Inflammatory macrophage treated with lipopolysaccharide for 4 hours (primary cell): Measurements from ENCODE around the gene EFHD1.
"Not testable (repeated sequence)": the region's sequence is repeated elsewhere in the genome, so short reads cannot be mapped to it uniquely, and the experiment has no call there.

Experiments
- DNase-seq: peaks from one replicate; pipeline ENCODE4 v3.0.0-alpha.2; 2020

The EFHD1 gene

DNA sequence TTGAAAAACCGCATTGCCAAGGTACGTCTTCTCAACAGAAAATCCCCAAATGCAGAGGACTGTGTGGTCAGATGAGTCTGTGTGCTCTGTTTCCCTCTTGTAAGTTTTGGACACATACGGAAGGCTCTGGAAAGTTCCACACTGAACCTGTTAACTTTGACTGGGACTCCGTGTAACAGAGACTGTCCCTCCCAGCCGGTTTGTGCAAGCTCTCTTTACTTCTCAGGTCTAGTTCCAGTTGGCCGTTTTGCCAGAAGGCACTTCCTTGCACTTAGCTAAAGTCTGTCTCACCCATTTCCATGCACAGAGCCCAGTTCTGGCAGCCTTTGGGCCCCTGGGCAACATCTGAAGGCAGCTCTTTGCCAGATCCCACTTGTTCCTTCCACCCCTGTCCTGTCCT is 22.0 kb downstream of the EFHD1 start:
- DNase-seq = no peak

- peak; percentile 37 for DNase-seq
These were observed 24.9 kb downstream of the EFHD1 start for GRCh38 chr2:232658217-232658785.

DNA sequence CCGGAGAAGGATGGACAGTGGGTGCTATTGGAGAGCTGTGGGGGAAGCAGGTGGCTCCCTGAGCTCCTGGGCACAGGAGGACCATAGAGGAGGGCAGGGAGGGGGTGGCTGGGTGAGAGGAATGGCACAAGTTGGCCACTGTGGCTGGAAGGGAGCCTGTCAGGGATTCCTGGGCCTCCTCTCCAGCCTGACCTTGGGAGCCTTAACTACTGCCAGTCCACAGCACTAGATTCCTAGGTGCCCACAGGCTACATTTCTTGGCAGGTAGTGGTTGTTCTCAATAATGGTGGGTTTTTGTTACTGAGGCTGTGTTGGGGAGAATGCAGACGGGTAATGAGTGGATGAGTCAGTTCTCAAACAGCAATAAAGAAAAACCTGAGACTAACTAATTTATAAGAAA is 26.0 kb downstream of the EFHD1 start:
- DNase-seq = no peak

- no peak for DNase-seq
These were observed 29.3 kb downstream of the EFHD1 start for GRCh38 chr2:232662486-232663260.

- DNase-seq = no peak
These were observed 32.8 kb downstream of the EFHD1 start for GRCh38 chr2:232666051-232666805.

- DNase-seq = no peak
These were observed 34.7 kb downstream of the EFHD1 start for GRCh38 chr2:232667989-232668583.

DNA sequence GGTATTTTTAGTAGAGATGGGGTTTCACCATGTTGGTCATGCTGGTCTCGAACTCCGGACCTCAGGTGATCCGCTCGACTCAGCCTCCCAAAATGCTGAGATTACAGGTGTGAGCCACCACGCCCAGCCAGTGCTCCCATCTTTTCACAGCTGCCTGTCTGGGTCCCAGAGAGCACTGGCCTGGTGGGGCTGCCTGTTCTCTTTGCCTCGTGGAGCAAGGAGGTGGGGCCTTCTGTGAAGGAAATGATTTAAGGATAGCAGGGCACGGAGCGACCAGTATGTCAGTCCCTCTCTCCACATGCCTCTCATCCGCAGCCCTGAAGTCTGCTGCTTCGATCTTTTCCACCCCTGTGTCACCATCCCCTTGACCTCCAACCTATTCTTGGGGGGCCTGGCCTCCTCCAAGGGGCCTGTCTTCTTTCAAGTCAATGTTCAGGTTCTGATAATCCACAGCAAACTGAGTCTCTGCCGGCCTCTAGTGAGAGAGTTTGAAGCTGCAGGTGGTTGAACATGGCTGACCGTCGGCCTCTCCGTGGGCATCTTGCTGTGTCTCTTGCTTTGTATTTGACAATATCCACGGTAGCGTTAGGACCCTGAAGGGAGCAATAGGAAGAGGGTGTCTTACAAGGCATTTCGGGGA is 35.5 kb downstream of the EFHD1 start:
- no peak for DNase-seq

GRCh38 chr2:232672588-232672987 is 39.2 kb downstream of the EFHD1 start:
- DNase-seq = no peak

DNA sequence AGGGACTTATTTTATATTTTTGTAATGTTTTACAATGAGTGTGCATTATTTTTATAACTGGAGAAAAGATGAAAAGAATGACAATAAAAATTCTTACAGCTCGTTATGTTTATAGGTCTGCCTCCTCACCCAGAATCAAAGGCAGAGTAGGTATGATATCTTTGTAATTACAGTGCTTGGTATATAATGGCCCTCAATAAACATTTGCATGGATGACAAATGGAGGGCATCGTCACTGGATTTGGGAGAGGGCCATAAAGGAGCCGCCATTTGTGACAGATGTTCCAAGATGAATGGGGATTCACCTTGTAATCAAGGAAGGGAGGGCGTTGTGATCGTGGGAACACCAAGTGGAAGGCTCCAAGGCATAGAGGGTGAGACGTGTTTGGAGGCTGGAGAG is 41.1 kb downstream of the EFHD1 start:
- DNase-seq = no peak

GRCh38 chr2:232675381-232675780 is 42.0 kb downstream of the EFHD1 start:
- DNase-seq = no peak

DNA sequence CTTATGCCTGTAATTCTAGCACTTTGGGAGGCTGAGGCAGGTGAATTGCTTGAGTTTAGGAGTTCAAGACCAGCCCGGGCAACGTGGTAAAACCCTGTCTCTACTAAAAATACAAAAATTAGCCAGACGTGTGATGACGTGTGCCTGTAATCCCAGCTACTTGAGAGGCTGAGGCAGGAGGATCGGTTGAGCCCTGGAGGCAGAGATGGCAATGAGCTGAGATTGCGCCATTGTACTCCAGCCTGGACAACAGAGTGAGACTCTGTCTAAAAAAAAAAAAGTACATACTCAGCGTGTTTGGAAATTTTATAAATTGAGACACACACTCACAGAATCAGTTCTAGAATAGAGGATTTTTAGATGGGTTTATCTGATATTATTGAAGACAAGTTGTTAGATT is 46.6 kb downstream of the EFHD1 start:
- no peak for DNase-seq

- no peak for DNase-seq
These were observed 48.1 kb downstream of the EFHD1 start for GRCh38 chr2:232681527-232681926.

DNA sequence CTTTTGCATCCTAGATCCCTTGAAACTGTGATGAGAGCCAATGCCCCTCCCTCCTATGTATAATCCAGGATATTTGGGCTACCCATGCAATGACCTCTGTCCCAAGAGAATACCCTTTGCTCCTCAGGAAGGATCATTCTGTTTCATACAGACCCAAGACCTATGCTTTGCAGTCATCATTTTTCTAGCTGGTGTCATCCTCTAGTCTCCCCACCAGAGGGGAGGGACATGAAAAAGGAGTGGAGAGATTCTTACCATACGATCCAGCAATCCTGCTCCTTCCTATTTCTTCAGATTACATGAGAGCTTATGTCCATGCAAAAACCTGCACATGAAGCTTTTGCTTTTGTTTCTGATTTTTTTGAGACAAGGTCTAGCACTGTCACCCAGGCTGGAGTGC is 50.0 kb downstream of the EFHD1 start:
- DNase-seq = no peak

- not testable (repeated sequence) for DNase-seq
These were observed 52.0 kb downstream of the EFHD1 start for GRCh38 chr2:232685391-232685790.

- DNase-seq = no peak
These were observed 54.2 kb downstream of the EFHD1 start for GRCh38 chr2:232687382-232688160.

DNA sequence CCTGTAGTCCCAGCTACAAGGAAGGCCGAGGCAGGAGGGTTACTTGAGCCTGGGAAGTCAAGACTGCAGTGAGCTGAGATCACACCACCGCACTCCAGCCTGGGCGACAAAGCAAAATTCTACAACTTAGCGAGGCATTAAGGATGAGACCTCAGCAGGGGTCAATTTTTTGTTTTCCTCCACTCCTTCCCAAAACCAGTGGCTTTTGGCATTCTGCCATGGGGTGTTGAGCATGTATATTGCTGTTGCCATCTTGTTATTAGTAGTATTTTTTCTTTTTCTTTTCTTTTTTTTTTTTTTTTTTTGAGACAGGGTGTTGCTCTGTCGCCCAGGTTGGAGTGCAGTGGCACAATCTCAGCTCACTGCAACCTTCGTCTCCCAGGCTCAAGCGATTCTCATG is 54.8 kb downstream of the EFHD1 start:
- no peak for DNase-seq

DNA sequence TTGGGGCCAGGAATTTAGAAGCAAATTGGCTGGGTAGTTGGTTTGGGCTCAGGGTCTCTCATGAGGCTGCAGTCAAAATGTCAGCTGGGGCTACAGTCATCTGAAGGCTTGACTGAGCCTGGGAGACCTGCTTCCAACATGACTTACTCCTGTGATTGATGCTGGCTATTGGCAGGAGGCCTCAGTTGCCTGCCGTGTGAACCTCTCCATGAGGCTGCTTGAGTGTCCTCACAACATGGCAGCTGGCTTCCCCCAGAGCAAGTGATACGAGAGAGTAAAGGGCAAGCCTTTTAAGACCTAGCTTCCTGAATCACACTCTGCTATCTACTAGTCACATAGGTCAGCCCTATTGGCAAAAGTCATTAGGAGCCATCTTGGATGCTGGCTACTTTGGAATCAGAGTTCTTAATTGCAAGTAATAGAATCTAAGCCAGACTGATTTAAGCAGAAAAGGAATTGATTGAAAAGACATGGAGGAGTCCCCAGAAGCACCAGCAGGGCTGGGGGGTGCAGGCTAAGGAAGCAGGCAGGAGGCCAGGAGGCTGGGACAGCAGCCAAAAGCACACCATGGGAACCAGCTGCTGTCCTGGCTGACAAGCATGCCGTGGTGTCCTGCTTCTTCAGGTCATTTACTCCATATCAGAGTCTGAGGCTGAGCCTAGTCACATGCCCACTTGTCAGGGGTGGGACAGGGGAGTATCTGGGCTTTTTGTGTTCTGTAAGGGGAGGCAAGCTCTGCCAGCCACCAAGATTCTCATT is 55.9 kb downstream of the EFHD1 start:
- DNase-seq = no peak

DNA sequence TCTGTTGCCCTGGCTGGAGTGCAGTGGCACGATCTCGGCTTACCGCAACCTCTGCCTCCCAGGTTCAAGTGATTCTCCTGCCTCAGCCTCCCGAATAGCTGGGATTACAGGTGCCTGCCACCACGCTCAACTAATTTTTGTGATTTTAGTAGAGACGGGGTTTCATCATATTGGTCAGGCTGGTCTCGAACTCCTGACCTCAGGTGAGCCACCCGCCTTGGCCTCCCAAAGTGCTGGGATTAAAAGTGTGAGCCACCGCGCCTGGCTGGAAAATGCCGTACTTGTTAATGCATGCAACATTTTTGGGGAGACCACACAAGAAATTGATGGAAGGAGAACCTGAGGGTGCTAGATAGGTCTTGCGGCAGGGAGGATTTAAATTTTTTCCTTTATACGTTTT is 57.7 kb downstream of the EFHD1 start:
- DNase-seq = not testable (repeated sequence)

GRCh38 chr2:232693344-232693743 is 59.9 kb downstream of the EFHD1 start:
- no peak for DNase-seq

- no peak for DNase-seq
These were observed 63.2 kb downstream of the EFHD1 start for GRCh38 chr2:232696609-232697058.

GRCh38 chr2:232697059-232697806 is 63.8 kb downstream of the EFHD1 start, which contains the start of gene GIGYF2:
GIGYF2 (plus strand) TSS chr2:232697331; CDS start chr2:232735198, 37,867 bp downstream.
- peak; percentile 93 for DNase-seq
